Muscle of leg (tissue), 11 donors: ENCODE results near the gene MAST4. TPM values are rescaled to one million over a fixed set of nuclear protein-coding genes. Genes with fewer than 3 reads are reported as not detected.

Source experiments
- DNase-seq: peaks from one replicate; pipeline ENCODE4 v3.0.0; 2013
- H3K27ac ChIP-seq: one replicate; pipeline ENCODE4 v1.5.1; 2013; ENCODE audit warnings: mild to moderate bottlenecking, low read length, control low read depth
- H3K27me3 ChIP-seq: one replicate; pipeline ENCODE4 v1.6.1; 2013; ENCODE audit warnings: low read length; ENCODE audit not compliant: control insufficient read depth, insufficient read depth
- H3K36me3 ChIP-seq: one replicate; pipeline ENCODE4 v1.6.1; 2013; ENCODE audit warnings: low read length; ENCODE audit not compliant: control insufficient read depth, insufficient read depth
- H3K4me1 ChIP-seq: one replicate; pipeline ENCODE4 v1.6.1; 2013; ENCODE audit warnings: low read length; ENCODE audit not compliant: control insufficient read depth, insufficient read depth
- H3K4me3 ChIP-seq: one replicate; pipeline ENCODE4 v1.5.1; 2013; ENCODE audit warnings: low read length, control low read depth
- H3K9me3 ChIP-seq: replicated peaks from 2 replicates; pipeline ENCODE4 v1.6.1; 2013; ENCODE audit warnings: low read depth, low read length; ENCODE audit not compliant: control insufficient read depth
- WGBS: methylation state at CpG from one replicate; pipeline ENCODE4 v1.1.5; 2013; ENCODE audit warnings: missing lambda C conversion rate; ENCODE audit not compliant: insufficient coverage; 5-methylcytosine and 5-hydroxymethylcytosine counted together
- polyA plus RNA-seq, 8 donors: library from polyadenylated mRNA; unstranded; fragments of 120-200 nt; gene quantifications; one replicate each; pipeline versions ENCODE4 v1.2.1 to v1.2.3, GENCODE V29; 2013; ENCODE audit warnings: inconsistent platforms in 1 of 8, low replicate concordance in 1 of 8; ENCODE audit not compliant: insufficient read length in 8 of 8, insufficient read depth in 1 of 8
- total RNA-seq: library from RNA; stranded (reverse); fragments of 120-200 nt; gene quantifications from one replicate; pipeline ENCODE4 v1.2.4, GENCODE V29; 2013

The MAST4 gene
- total and polyA plus RNA-seq, 9 donors = 7.3 to 15.4 (median 10.9) TPM

- DNase-seq = peak; percentile 59
- Histone ChIP-seq H3K9me3 (no peaks in the 10 kb centered on the region), H3K27ac (peak overlapping the region; percentile 42), H3K4me1 (peaks cover 8% of the 10 kb centered on the region), H3K4me3 (no peak overlapping the region), H3K36me3 (peaks cover 5% of the 10 kb centered on the region), H3K27me3 (no peaks in the 10 kb centered on the region)
- WGBS = no CpG with 5 or more reads among the region's 4 CpGs
Measured at GRCh38 chr5:67094476-67095300, 498.5 kb downstream of the MAST4 start.

GRCh38 chr5:67095346-67096171 is 499.4 kb downstream of the MAST4 start:
- H3K4me1 ChIP-seq = peaks cover 8% of the 10 kb centered on the region
- peak; percentile 92 for DNase-seq
- WGBS = 0% methylated on average over 1 of the region's 8 CpGs

GRCh38 chr5:67098656-67099055 is 502.5 kb downstream of the MAST4 start:
- DNase-seq = no peak

More at GRCh38 chr5:67095346-67096171, 499.4 kb downstream of the MAST4 start:
- Histone ChIP-seq H3K4me3 (no peak overlapping the region), H3K9me3 (no peaks in the 10 kb centered on the region), H3K27ac (peak overlapping the region; percentile 42), H3K27me3 (no peaks in the 10 kb centered on the region), H3K36me3 (peaks cover 3% of the 10 kb centered on the region)

DNA sequence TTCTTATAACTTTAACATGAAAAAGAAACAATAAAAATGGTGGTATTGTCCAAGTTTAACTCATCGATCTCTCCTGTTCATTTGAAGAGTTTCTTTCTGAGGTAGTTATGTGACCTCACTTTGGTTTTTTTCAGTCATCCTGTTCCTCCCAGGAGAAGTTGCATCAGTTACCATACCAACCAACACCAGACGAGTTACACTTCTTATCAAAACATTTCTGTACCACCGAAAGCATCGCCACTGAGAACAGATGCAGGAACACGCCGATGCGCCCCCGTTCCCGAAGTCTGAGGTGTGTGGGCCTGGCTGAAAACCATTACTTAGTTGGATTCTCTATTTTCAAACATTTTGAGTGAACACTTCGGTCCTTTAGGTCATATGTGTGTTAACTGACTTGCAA is 504.1 kb downstream of the MAST4 start:
- H3K27me3 ChIP-seq = no peaks in the 10 kb centered on the region
- H3K9me3 ChIP-seq = no peaks in the 10 kb centered on the region
- no peak overlapping the region for H3K4me3 ChIP-seq
- peaks cover 6% of the 10 kb centered on the region for H3K36me3 ChIP-seq
- WGBS = no CpG with 5 or more reads among the region's 10 CpGs
- peaks cover 1% of the 10 kb centered on the region for H3K4me1 ChIP-seq
- H3K27ac ChIP-seq = no peak overlapping the region
- no peak for DNase-seq

More at GRCh38 chr5:67098656-67099055, 502.5 kb downstream of the MAST4 start:
- H3K4me1 ChIP-seq = peaks cover 8% of the 10 kb centered on the region
- no peaks in the 10 kb centered on the region for H3K9me3 ChIP-seq
- H3K27me3 ChIP-seq = no peaks in the 10 kb centered on the region
- H3K4me3 ChIP-seq = no peak overlapping the region
- no peak overlapping the region for H3K27ac ChIP-seq
- H3K36me3 ChIP-seq = peaks cover 6% of the 10 kb centered on the region

DNA sequence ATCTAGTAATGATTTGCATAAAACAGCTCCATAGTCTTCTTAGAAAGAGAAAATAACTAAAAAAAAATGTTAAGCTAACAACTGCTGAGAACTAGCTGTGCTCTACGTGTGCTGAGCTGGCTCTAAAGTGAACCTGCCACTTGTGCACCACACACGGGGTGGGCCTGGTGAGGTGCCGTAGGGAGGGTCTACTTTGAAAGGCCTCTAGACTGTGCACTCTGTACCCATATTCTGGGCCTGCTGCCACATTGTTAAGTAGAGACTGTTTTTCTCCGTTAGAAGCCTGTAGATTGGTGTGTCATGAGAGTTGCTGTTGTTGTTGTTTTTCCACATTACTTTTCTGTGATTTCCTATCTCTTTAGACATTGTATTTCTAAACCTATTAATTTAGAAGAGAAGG is 506.5 kb downstream of the MAST4 start:
- Histone ChIP-seq H3K36me3 (peaks cover 6% of the 10 kb centered on the region), H3K9me3 (no peaks in the 10 kb centered on the region), H3K27me3 (no peaks in the 10 kb centered on the region), H3K4me3 (no peak overlapping the region), H3K4me1 (peaks cover 2% of the 10 kb centered on the region), H3K27ac (no peak overlapping the region)
- no peak for DNase-seq
- 76% methylated on average over 3 of the region's 4 CpGs for WGBS

DNA sequence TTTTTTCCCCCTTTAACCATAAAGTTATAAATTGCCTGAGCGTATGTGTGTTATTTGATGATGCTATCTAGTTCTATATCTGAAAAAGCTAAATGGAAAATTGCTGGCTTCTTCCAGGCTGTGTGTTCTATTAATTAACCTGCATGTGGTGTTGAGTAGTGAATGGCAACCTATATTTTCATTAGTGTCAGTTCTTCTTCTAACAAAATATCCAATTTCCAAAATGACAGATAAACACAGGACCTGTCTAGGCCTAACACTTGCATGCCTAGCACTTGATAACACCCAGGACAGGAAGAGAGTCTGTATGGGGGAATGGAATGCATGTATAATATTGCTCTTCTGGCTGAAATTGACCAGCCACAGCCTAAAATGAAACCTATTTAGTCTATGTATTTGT is 508.7 kb downstream of the MAST4 start:
- H3K36me3 ChIP-seq = peaks cover 6% of the 10 kb centered on the region
- H3K4me3 ChIP-seq = no peak overlapping the region
- no CpG with 5 or more reads among the region's 1 CpG for WGBS
- H3K9me3 ChIP-seq = no peaks in the 10 kb centered on the region
- no peaks in the 10 kb centered on the region for H3K27me3 ChIP-seq
- no peak for DNase-seq
- H3K27ac ChIP-seq = no peak overlapping the region
- H3K4me1 ChIP-seq = peaks cover 2% of the 10 kb centered on the region

DNA sequence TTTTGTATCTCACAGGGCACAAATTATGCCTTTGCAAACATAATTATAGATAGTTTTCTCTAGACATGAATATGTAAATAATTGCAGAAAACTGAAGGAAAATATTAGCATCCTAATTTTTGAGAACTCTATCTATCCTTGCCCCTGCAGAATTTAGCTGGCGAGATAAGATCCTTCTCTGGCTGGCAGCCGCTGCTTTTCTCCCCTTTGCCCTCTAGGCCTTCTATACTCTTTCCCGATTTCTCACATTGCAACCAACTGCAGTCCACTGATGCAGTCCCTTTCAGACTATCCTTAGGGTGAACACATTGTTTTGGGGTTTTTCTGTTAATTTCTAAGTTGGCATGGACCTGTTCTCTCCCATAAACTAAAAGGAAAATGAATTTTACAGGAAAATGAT is 509.1 kb downstream of the MAST4 start:
- peaks cover 6% of the 10 kb centered on the region for H3K36me3 ChIP-seq
- WGBS = 100% methylated on average over 2 of the region's 3 CpGs

DNA sequence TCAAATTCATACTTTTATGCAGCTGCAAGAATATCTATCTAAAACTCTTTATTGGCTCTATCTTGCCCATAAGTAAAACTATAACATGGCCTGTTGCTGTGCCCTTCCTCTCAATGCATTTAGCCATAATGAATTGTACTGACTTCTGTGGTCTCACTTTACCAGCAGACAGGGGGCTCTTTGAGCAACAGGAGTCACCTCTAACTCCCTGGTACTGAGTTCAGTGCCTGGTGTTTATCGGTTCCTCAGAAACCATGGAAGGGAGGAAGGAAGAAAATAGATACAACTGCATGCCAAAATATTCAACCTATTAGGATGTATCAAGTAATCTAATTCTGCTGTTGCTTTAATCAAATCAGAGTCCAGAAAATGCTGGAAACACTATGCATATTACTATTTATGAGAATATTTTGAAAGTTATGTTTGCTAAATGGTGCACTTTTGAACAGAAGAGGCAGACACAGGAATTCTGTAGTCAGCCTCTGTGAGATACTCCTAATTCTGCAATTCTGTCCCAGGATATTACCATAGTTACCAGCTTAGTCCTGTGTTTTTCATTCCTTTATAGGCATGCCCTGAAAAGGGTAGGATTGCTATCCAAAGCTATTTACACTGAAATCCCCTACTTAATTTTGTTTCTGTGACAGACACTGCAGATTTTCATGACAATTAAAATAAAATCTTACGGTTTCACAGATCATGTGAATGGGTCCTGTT is 510.6 kb downstream of the MAST4 start:
- Histone ChIP-seq H3K4me1 (peaks cover 2% of the 10 kb centered on the region), H3K27me3 (no peaks in the 10 kb centered on the region), H3K27ac (no peak overlapping the region), H3K9me3 (no peaks in the 10 kb centered on the region), H3K4me3 (no peak overlapping the region), H3K36me3 (peaks cover 3% of the 10 kb centered on the region)
- DNase-seq = no peak
- WGBS = no CpG with 5 or more reads among the region's 2 CpGs

More for the DNA sequence above, 509.1 kb downstream of the MAST4 start:
- no peak for DNase-seq
- Histone ChIP-seq H3K4me1 (peaks cover 2% of the 10 kb centered on the region), H3K27ac (no peak overlapping the region), H3K4me3 (no peak overlapping the region), H3K9me3 (no peaks in the 10 kb centered on the region), H3K27me3 (no peaks in the 10 kb centered on the region)

- Histone ChIP-seq H3K27me3 (no peaks in the 10 kb centered on the region), H3K36me3 (peaks cover 9% of the 10 kb centered on the region), H3K4me3 (no peak overlapping the region), H3K4me1 (peaks cover 2% of the 10 kb centered on the region), H3K27ac (no peak overlapping the region), H3K9me3 (no peaks in the 10 kb centered on the region)
- DNase-seq = no peak
- WGBS = no CpG with 5 or more reads among the region's 1 CpG
Measured at GRCh38 chr5:67111779-67112178, 515.6 kb downstream of the MAST4 start.

- H3K9me3 ChIP-seq = no peaks in the 10 kb centered on the region
- H3K27me3 ChIP-seq = no peaks in the 10 kb centered on the region
- no peaks in the 10 kb centered on the region for H3K4me1 ChIP-seq
- H3K27ac ChIP-seq = no peak overlapping the region
- peaks cover 9% of the 10 kb centered on the region for H3K36me3 ChIP-seq
- WGBS = no CpG with 5 or more reads among the region's 3 CpGs
- no peak for DNase-seq
- no peak overlapping the region for H3K4me3 ChIP-seq
Measured at GRCh38 chr5:67115246-67115645, 519.1 kb downstream of the MAST4 start.
